Neural cell (in vitro differentiated cells): ENCODE data around the gene PHF23.

Experiments used
- CTCF ChIP-seq: fragments of 450-650 bp; IDR thresholded peaks from 2 replicates; pipeline ENCODE4 v1.5.1; 2014; ENCODE audit warnings: antibody characterized with exemption, mild to moderate bottlenecking, moderate library complexity; ENCODE audit not compliant: poor library complexity, severe bottlenecking
- EP300 ChIP-seq: fragments of 450-650 bp; conservative IDR thresholded peaks from 2 replicates; pipeline ENCODE4 v1.6.1; 2014; ENCODE audit warnings: antibody characterized with exemption, mild to moderate bottlenecking, moderate library complexity; ENCODE audit not compliant: poor library complexity, severe bottlenecking
- EZH2 ChIP-seq: fragments of 200-600, 300-800 bp; shearing (Covaris generic), sonication (generic); IDR thresholded peaks from 2 replicates; pipeline ENCODE4 v1.6.1; 2014; ENCODE audit warnings: antibody characterized with exemption, low read length, borderline replicate concordance, mild to moderate bottlenecking; ENCODE audit not compliant: insufficient read depth, poor library complexity, severe bottlenecking
- POLR2AphosphoS5 ChIP-seq: IDR thresholded peaks from 2 replicates; pipeline ENCODE4 v1.6.1; 2012
- RAD21 ChIP-seq: fragments of 450-650 bp; conservative IDR thresholded peaks from 2 replicates; pipeline ENCODE4 v1.6.1; 2014; ENCODE audit warnings: antibody characterized with exemption, mild to moderate bottlenecking, moderate library complexity
- SMC3 ChIP-seq: fragments of 450-650 bp; conservative IDR thresholded peaks from 2 replicates; pipeline ENCODE4 v1.6.1; 2014; ENCODE audit warnings: antibody characterized with exemption, mild to moderate bottlenecking, moderate library complexity; ENCODE audit not compliant: poor library complexity
- TAF1 ChIP-seq: IDR thresholded peaks from 2 replicates; pipeline ENCODE4 v1.6.1; 2012; ENCODE audit warnings: low read depth
- TF ChIP-seq, protein P1 (sequence below): IDR thresholded peaks from 2 replicates; pipeline ENCODE4 v1.6.1; 2012; ENCODE audit warnings: borderline replicate concordance

- no peak for TF ChIP-seq CTCF
- TF ChIP-seq EP300 = no peak
- no peak for TF ChIP-seq EZH2
- no peak for TF ChIP-seq TAF1
- no peak for TF ChIP-seq SMC3
- TF ChIP-seq, protein P1, sequence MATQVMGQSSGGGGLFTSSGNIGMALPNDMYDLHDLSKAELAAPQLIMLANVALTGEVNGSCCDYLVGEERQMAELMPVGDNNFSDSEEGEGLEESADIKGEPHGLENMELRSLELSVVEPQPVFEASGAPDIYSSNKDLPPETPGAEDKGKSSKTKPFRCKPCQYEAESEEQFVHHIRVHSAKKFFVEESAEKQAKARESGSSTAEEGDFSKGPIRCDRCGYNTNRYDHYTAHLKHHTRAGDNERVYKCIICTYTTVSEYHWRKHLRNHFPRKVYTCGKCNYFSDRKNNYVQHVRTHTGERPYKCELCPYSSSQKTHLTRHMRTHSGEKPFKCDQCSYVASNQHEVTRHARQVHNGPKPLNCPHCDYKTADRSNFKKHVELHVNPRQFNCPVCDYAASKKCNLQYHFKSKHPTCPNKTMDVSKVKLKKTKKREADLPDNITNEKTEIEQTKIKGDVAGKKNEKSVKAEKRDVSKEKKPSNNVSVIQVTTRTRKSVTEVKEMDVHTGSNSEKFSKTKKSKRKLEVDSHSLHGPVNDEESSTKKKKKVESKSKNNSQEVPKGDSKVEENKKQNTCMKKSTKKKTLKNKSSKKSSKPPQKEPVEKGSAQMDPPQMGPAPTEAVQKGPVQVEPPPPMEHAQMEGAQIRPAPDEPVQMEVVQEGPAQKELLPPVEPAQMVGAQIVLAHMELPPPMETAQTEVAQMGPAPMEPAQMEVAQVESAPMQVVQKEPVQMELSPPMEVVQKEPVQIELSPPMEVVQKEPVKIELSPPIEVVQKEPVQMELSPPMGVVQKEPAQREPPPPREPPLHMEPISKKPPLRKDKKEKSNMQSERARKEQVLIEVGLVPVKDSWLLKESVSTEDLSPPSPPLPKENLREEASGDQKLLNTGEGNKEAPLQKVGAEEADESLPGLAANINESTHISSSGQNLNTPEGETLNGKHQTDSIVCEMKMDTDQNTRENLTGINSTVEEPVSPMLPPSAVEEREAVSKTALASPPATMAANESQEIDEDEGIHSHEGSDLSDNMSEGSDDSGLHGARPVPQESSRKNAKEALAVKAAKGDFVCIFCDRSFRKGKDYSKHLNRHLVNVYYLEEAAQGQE = no peak
- TF ChIP-seq RAD21 = no peak
- no peak for TF ChIP-seq POLR2AphosphoS5
Measured at GRCh38 chr17:7283471-7284216, 44.4 kb upstream of the PHF23 start.
